Natural killer cell (primary cell): ENCODE measurements around the gene PIGQ. TPM values are rescaled to one million over a fixed set of nuclear protein-coding genes. Genes with fewer than 3 reads are reported as not detected.

Source experiments
- ATAC-seq, 3 donors: fragments of 150-1000 bp in 2 of 3; fragments of 200-7000 bp in 1 of 3; cut with Tn5 transposase; 1 replicate in 1 of 3; 2 replicates in 2 of 3; pipeline ENCODE4 v1.10.0; 2021; ENCODE audit warnings: mild to moderate bottlenecking in 2 of 3, moderate library complexity in 2 of 3
- DNase-seq, 2 donors: peaks; one replicate each; pipeline versions ENCODE4 v3.0.0 to v3.0.0-alpha.2; 2013 to 2021; ENCODE audit warnings: mixed read lengths in 1 of 2
- H3K27ac ChIP-seq: one replicate; pipeline ENCODE4 v1.5.1; 2013; ENCODE audit warnings: mild to moderate bottlenecking, low read length
- H3K27me3 ChIP-seq: one replicate; pipeline ENCODE4 v1.6.1; 2013; ENCODE audit warnings: low read length; ENCODE audit not compliant: control insufficient read depth, insufficient read depth
- H3K36me3 ChIP-seq: one replicate; pipeline ENCODE4 v1.6.1; 2013; ENCODE audit warnings: low read length; ENCODE audit not compliant: control insufficient read depth, insufficient read depth
- H3K4me1 ChIP-seq: one replicate; pipeline ENCODE4 v1.6.1; 2013; ENCODE audit warnings: low read length; ENCODE audit not compliant: control insufficient read depth, insufficient read depth
- H3K4me3 ChIP-seq: one replicate; pipeline ENCODE4 v1.5.1; 2013; ENCODE audit warnings: low read length
- H3K9me3 ChIP-seq: one replicate; pipeline ENCODE4 v1.6.1; 2013; ENCODE audit warnings: low read length; ENCODE audit not compliant: control insufficient read depth, insufficient read depth
- H3K27ac Mint-ChIP-seq, 2 donors: one replicate each; pipeline ENCODE4 v1.8.0; 2022; ENCODE audit warnings: mild to moderate bottlenecking in 2 of 2, mixed read lengths in 2 of 2, moderate library complexity in 1 of 2
- H3K27me3 Mint-ChIP-seq, 2 donors: one replicate each; pipeline ENCODE4 v1.8.0; 2022; ENCODE audit warnings: low read depth in 2 of 2, mixed read lengths in 2 of 2
- H3K36me3 Mint-ChIP-seq: one replicate; pipeline ENCODE4 v1.8.0; 2022; ENCODE audit warnings: mixed read lengths
- H3K4me1 Mint-ChIP-seq, 2 donors: one replicate each; pipeline ENCODE4 v1.8.0; 2022; ENCODE audit warnings: mixed read lengths in 2 of 2
- H3K4me3 Mint-ChIP-seq: one replicate; pipeline ENCODE4 v1.8.0; 2022; ENCODE audit warnings: mild to moderate bottlenecking, moderate library complexity, mixed read lengths
- H3K9me3 Mint-ChIP-seq, 2 donors: one replicate each; pipeline ENCODE4 v1.8.0; 2022; ENCODE audit warnings: mixed read lengths in 2 of 2
- WGBS: methylation state at CpG from one replicate; pipeline ENCODE4 v1.1.7; 2013; ENCODE audit warnings: missing lambda C conversion rate; ENCODE audit not compliant: insufficient coverage; 5-methylcytosine and 5-hydroxymethylcytosine counted together
- intact Hi-C: fragments of 100-400 bp; cut with micrococcal nuclease; formaldehyde crosslinking; loops from one replicate; pipeline ENCODE4 v1.14.2; 2022
- total RNA-seq, 4 donors: library from RNA; stranded (reverse); fragments of 120-200 nt in 1 of 4; gene quantifications; one replicate each; pipeline versions ENCODE4 v1.2.3 to v1.2.4, GENCODE V29; 2013 to 2022
- TF ChIP-seq, protein P1 (sequence below): fragments of 200-600 bp; IDR thresholded peaks from one replicate; pipeline ENCODE4 v1.8.0; 2022; ENCODE audit warnings: antibody characterized with exemption

PIGQ gene
- total RNA-seq, 3 donors from 2014 or later (not counting 1 experiment from before 2014, with no cell fraction given), result 27.6 to 40.5 (median 37.0) TPM

DNA sequence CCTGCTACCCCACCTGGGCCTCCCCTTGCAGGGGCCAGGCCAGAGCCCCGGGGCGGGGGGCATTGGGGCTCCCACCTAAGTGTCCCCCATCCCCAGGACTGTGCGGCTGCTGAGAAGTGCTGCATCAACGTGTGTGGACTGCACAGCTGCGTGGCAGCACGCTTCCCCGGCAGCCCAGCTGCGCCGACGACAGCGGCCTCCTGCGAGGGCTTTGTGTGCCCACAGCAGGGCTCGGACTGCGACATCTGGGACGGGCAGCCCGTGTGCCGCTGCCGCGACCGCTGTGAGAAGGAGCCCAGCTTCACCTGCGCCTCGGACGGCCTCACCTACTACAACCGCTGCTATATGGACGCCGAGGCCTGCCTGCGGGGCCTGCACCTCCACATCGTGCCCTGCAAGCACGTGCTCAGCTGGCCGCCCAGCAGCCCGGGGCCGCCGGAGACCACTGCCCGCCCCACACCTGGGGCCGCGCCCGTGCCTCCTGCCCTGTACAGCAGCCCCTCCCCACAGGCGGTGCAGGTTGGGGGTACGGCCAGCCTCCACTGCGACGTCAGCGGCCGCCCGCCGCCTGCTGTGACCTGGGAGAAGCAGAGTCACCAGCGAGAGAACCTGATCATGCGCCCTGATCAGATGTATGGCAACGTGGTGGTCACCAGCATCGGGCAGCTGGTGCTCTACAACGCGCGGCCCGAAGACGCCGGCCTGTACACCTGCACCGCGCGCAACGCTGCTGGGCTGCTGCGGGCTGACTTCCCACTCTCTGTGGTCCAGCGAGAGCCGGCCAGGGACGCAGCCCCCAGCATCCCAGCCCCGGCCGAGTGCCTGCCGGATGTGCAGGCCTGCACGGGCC, 62.9 kb downstream of the PIGQ start:
- Mint-ChIP-seq H3K4me3 (no peak overlapping the region), H3K4me1 (peaks cover 7 to 12% of the 10 kb centered on the region in 2 donors), H3K27ac (no peak overlapping the region), H3K9me3 (no peaks in the 10 kb centered on the region), H3K36me3 (no peaks in the 10 kb centered on the region), H3K27me3 (peaks cover 0 to 3% of the 10 kb centered on the region in 2 donors)
- H3K9me3 ChIP-seq, result no peaks in the 10 kb centered on the region
- H3K4me1 ChIP-seq, result peaks cover 19% of the 10 kb centered on the region
- no peak overlapping the region for H3K4me3 ChIP-seq
- H3K36me3 ChIP-seq, result peaks cover 5% of the 10 kb centered on the region
- DNase-seq (no peak), ATAC-seq (no peak)
- WGBS, result 96% methylated on average over 67 of the region's 67 CpGs
- intact Hi-C loops, result no loop called here
- no peaks in the 10 kb centered on the region for H3K27me3 ChIP-seq
- TF ChIP-seq, protein P1, sequence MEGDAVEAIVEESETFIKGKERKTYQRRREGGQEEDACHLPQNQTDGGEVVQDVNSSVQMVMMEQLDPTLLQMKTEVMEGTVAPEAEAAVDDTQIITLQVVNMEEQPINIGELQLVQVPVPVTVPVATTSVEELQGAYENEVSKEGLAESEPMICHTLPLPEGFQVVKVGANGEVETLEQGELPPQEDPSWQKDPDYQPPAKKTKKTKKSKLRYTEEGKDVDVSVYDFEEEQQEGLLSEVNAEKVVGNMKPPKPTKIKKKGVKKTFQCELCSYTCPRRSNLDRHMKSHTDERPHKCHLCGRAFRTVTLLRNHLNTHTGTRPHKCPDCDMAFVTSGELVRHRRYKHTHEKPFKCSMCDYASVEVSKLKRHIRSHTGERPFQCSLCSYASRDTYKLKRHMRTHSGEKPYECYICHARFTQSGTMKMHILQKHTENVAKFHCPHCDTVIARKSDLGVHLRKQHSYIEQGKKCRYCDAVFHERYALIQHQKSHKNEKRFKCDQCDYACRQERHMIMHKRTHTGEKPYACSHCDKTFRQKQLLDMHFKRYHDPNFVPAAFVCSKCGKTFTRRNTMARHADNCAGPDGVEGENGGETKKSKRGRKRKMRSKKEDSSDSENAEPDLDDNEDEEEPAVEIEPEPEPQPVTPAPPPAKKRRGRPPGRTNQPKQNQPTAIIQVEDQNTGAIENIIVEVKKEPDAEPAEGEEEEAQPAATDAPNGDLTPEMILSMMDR, result no peak
- no peak overlapping the region for H3K27ac ChIP-seq

DNA sequence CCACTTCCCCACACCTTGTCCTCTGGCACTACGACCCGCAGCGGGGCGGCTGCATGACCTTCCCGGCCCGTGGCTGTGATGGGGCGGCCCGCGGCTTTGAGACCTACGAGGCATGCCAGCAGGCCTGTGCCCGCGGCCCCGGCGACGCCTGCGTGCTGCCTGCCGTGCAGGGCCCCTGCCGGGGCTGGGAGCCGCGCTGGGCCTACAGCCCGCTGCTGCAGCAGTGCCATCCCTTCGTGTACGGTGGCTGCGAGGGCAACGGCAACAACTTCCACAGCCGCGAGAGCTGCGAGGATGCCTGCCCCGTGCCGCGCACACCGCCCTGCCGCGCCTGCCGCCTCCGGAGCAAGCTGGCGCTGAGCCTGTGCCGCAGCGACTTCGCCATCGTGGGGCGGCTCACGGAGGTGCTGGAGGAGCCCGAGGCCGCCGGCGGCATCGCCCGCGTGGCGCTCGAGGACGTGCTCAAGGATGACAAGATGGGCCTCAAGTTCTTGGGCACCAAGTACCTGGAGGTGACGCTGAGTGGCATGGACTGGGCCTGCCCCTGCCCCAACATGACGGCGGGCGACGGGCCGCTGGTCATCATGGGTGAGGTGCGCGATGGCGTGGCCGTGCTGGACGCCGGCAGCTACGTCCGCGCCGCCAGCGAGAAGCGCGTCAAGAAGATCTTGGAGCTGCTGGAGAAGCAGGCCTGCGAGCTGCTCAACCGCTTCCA, 63.7 kb downstream of the PIGQ start:
- Histone ChIP-seq H3K36me3 (peaks cover 4% of the 10 kb centered on the region), H3K4me1 (peaks cover 25% of the 10 kb centered on the region), H3K27me3 (no peaks in the 10 kb centered on the region), H3K9me3 (no peaks in the 10 kb centered on the region), H3K27ac (no peak overlapping the region), H3K4me3 (no peak overlapping the region)
- Mint-ChIP-seq H3K4me3 (peak overlapping the region; percentile 17), H3K4me1 (peaks cover 7 to 12% of the 10 kb centered on the region in 2 donors), H3K9me3 (no peaks in the 10 kb centered on the region), H3K27me3 (peaks cover 0 to 3% of the 10 kb centered on the region in 2 donors), H3K27ac (no peak overlapping the region), H3K36me3 (no peaks in the 10 kb centered on the region)
- WGBS, result 97% methylated on average over 74 of the region's 74 CpGs
- ATAC-seq (no peak), DNase-seq (no peak)
- TF ChIP-seq, protein P1, result no peak
- intact Hi-C loops, result no loop called here

Other genes starting within 250 kb of the PIGQ start
- 100 to 1,000 TPM; 100 to 122 (median 106) TPM for gene AXIN1, start 217.2 kb upstream of the PIGQ start, total RNA-seq
- gene MRPL28, start 199.4 kb upstream of the PIGQ start, total RNA-seq, result 10 to 100 TPM; 33.9 to 38.9 (median 37.5) TPM
- gene PGAP6, start 188.0 kb upstream of the PIGQ start, total RNA-seq, result 10 to 100 TPM; 48.0 to 66.7 (median 54.2) TPM
- 10 to 100 TPM; 10.7 to 27.4 (median 25.4) TPM for gene NME4, start 172.8 kb upstream of the PIGQ start, total RNA-seq
- gene DECR2, start 168.1 kb upstream of the PIGQ start, total RNA-seq, result 10 to 100 TPM in 2 of 3 donors, 1 to 10 TPM in 1; 9.5 to 13.0 (median 12.9) TPM
- gene RAB11FIP3, start 144.3 kb upstream of the PIGQ start, total RNA-seq, result 10 to 100 TPM; 51.0 to 61.2 (median 55.3) TPM
- gene CAPN15, start 42.3 kb upstream of the PIGQ start, total RNA-seq, result 100 to 1,000 TPM; 151 to 275 (median 186) TPM
- gene PRR35, start 9.6 kb upstream of the PIGQ start, total RNA-seq, result under 1 TPM in 1 of 3 donors, not detected in 2; 0.20 TPM
- gene NHLRC4, start 3.0 kb upstream of the PIGQ start, total RNA-seq, result under 1 TPM; 0.28 to 0.75 (median 0.35) TPM
- 10 to 100 TPM; 12.7 to 20.8 (median 20.0) TPM for gene RAB40C, start 20.1 kb downstream of the PIGQ start, total RNA-seq
- 1 to 10 TPM in 1 of 3 donors, under 1 TPM in 2; 0.60 to 1.7 (median 0.75) TPM for gene WFIKKN1, start 61.0 kb downstream of the PIGQ start, total RNA-seq
- gene METTL26, start 66.3 kb downstream of the PIGQ start, total RNA-seq, result 10 to 100 TPM; 33.7 to 36.3 (median 36.1) TPM
- 10 to 100 TPM; 11.3 to 17.4 (median 15.7) TPM for gene MCRIP2, start 71.9 kb downstream of the PIGQ start, total RNA-seq
- gene WDR90, start 79.4 kb downstream of the PIGQ start, total RNA-seq, result 10 to 100 TPM; 16.7 to 22.8 (median 20.2) TPM
- 100 to 1,000 TPM; 205 to 216 (median 211) TPM for gene RHOT2, start 98.2 kb downstream of the PIGQ start, total RNA-seq
- gene RHBDL1, start 105.7 kb downstream of the PIGQ start, total RNA-seq, result 1 to 10 TPM; 2.9 to 4.2 (median 4.2) TPM
- 10 to 100 TPM; 89.5 to 95.4 (median 93.5) TPM for gene STUB1, start 110.4 kb downstream of the PIGQ start, total RNA-seq
- 10 to 100 TPM; 29.5 to 32.6 (median 31.5) TPM for gene JMJD8, start 114.4 kb downstream of the PIGQ start, total RNA-seq
- 10 to 100 TPM in 2 of 3 donors, 1 to 10 TPM in 1; 8.8 to 14.1 (median 10.2) TPM for gene WDR24, start 120.4 kb downstream of the PIGQ start, total RNA-seq
- under 1 TPM in 2 of 3 donors, not detected in 1; 0.48 to 0.79 TPM for gene FBXL16, start 135.8 kb downstream of the PIGQ start, total RNA-seq
- 10 to 100 TPM; 11.8 to 16.6 (median 14.3) TPM for gene METRN, start 145.2 kb downstream of the PIGQ start, total RNA-seq
- 10 to 100 TPM; 33.7 to 39.0 (median 37.7) TPM for gene ANTKMT, start 151.2 kb downstream of the PIGQ start, total RNA-seq
- gene CCDC78, start 156.5 kb downstream of the PIGQ start, total RNA-seq, result 10 to 100 TPM in 1 of 3 donors, 1 to 10 TPM in 2; 6.2 to 10.0 (median 7.7) TPM
- gene HAGHL, start 157.1 kb downstream of the PIGQ start, total RNA-seq, result 10 to 100 TPM; 13.5 to 21.5 (median 15.7) TPM
- gene CIAO3, start 171.0 kb downstream of the PIGQ start, total RNA-seq, result 10 to 100 TPM; 36.9 to 39.8 (median 37.5) TPM
- not detected for gene MSLN, start 190.8 kb downstream of the PIGQ start, total RNA-seq
- gene RPUSD1, start 218.4 kb downstream of the PIGQ start, total RNA-seq, result 10 to 100 TPM; 20.8 to 31.7 (median 29.6) TPM
- gene CHTF18, start 218.7 kb downstream of the PIGQ start, total RNA-seq, result 10 to 100 TPM; 26.7 to 52.4 (median 40.5) TPM
- not detected for gene GNG13, start 230.8 kb downstream of the PIGQ start, total RNA-seq